Measurements from ENCODE around the gene TIAL1.

- TF ChIP-seq CTCF (IDR thresholded peaks at IDR 0.05) (no peak), POLR2A (IDR thresholded peaks at IDR 0.05) (no peak), EP300 (IDR thresholded peaks at IDR 0.05) (no peak), POLR2AphosphoS5 (IDR thresholded peaks at IDR 0.05) (no peak)
Observed at GRCh38 chr10:119549247-119549999, 47.3 kb downstream of the TIAL1 start.
